Stimulated activated CD8-positive, alpha-beta memory T cell treated with anti-CD3 and anti-CD28 coated beads, Interleukin-4, amount 100 ng/mL, for 48 hours (primary cell): ENCODE data around the gene TTC34.
"Not testable (repeated sequence)": the region's sequence is repeated elsewhere in the genome, so short reads cannot be mapped to it uniquely, and the experiment has no call there.

ENCODE experiments used
- DNase-seq: peaks from one replicate; pipeline ENCODE4 v3.0.0-alpha.2; 2020

The TTC34 gene

DNA sequence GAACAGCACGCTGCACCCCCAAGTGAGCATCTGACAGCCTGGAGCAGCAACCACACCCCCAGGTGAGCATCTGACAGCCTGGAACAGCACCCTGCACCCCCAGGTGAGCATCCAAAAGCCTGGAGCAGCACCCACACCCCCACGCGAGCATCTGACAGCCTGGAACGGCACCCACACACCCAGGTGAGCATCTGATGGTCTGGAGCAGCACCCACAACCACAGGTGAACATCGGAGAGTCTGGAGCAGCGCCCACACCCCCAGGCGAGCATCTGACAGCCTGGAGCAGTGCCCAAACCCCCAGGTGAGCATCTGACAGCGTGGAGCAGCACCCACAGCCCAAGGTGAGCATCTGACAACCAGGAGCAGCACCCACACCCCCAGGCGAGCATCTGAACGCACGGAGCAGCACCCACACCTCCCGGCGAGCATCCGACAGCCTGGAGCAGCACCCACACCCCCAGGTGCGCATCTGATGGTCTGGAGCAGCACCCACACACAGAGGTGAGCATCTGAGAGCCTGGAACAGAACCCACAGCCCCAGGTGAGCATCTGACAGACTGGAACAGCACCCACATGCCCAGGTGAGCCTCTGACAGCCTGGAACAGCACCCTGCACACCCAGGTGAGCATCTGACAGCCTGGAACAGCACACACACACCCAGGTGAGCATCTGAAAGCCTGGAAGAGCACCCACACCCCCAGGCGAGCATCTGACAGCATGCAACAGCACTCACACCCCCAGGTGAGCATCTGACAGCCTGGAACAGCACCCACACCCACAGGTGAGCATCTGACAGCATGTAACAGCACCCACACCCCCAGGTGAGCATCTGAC lies 145.7 kb downstream of the TTC34 start:
- peak; percentile 27 for DNase-seq

DNA sequence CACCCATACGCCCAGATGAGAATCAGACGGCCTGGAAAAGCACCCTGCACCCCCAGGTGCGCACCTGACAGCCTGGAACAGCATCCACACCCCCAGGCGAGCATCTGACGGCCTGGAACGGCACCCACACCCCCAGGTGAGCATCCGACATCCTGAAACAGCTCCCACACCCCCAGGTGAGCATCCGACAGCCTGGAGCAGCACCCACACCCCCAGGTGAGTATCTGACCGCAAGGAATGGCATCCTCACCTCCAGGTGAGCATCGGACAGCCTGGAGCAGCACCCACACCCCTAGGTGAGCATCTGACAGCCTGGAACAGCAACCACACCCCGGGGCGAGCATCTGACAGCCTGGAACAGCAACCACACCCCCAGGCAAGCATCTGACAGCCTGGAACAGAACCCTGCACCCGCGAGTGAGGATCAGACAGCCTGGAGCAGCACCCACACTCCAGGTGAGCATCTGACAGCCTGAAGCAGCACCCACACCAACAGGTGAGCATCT lies 147.0 kb downstream of the TTC34 start:
- not testable (repeated sequence) for DNase-seq

DNA sequence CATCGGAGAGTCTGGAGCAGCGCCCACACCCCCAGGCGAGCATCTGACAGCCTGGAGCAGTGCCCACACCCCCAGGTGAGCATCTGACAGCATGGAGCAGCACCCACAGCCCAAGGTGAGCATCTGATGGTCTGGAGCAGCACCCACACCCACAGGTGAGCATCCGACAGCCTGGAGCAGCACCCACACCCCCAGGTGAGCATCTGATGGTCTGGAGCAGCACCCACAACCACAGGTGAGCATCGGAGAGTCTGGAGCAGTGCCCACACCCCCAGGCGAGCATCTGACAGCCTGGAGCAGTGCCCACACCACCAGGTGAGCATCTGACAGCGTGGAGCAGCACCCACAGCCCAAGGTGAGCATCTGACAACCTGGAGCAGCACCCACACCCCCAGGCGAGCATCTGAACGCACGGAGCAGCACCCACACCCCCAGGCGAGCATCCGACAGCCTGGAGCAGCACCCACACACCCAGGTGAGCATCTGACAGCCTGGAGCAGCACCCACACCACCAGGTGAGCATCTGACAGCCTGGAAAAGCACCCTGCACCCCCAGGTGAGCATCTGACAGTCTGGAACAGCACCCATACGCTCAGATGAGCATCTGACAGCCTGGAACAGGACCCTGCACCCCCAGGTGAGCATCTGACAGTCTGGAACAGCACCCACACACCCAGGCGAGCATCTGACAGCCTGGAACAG lies 147.6 kb downstream of the TTC34 start:
- DNase-seq: peak; percentile 51

DNA sequence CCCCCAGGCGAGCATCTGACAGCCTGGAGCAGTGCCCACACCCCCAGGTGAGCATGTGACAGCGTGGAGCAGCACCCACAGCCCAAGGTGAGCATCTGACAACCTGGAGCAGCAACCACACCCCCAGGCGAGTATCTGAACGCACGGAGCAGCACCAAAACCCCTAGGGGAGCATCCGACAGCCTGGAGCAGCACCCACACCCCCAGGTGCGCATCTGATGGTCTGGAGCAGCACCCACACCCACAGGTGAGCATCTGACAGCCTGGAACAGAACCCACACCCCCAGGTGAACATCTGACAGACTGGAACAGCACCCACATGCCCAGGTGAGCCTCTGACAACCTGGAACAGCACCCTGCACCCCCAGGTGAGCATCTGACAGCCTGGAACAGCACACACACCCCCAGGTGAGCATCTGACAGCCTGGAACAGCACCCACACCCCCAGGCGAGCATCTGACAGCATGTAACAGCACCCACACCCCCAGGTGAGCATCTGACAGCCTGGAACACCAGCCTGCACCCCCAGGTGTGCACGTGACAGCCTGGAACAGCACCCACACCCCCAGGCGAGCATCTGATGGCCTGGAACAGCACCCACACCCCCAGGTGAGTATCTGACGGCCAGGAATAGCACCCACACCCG lies 148.4 kb downstream of the TTC34 start:
- not testable (repeated sequence) for DNase-seq

DNA sequence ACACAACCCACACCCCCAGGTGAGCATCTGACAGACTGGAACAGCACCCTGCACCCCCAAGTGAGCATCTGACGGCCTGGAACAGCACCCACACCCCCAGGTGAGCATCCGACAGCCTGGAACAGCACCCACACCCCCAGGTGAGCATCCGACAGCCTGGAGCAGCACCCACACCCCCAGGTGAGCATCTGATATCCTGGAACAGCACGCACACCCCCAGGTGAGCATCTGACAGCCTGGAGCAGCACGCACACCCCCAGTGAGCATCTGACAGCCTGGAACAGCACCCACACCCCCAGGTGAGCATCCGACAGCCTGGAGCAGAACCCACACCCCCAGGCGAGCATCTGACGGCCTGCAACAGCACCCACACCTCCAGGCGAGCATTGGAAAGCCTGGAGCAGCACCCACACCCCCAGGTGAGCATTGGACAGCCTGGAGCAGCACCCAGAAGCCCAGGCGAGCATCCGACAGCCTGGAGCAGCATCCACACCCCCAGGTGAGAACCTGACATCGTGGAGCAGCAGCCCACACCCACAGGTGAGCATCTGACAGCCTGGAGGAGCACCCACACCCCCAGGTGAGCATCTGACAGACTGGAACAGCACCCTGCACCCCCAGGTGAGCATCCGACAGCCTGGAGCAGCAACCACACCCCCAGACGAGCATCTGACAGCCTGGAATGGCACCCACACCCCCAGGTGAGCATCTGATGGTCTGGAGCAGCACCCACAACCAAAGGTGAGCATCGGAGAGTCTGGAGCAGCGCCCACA lies 149.2 kb downstream of the TTC34 start:
- not testable (repeated sequence) for DNase-seq

DNA sequence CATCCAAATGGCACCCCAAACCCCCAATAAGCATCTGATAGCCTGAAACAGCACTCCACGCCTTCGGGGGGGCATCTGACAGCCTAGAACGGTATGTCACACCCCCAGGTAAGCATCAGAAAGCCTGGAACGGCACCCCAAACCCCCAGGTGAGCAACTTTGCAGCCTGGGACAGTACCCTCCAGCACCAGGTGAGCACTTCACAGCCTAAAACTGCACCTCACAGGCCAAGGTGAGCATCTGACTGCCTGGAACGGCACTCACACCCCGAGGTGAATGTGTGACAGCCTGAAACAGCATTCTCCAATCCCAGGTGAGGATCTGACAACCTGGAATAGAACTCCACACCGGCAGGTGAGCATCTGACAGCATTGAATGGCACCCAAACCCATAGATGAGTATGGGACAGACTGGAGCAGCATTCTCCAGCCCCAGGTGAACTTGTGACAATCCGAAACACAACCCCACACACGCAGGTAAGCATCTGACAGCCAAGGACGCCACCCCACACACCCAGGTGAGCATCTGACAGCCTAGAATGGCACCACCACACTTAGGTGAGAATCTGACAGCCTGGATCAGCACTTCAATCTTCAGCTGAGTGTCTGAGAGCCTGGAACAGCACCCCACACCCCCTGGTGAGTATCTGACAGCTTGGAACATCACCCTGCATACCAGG lies 150.4 kb downstream of the TTC34 start:
- no peak for DNase-seq

DNA sequence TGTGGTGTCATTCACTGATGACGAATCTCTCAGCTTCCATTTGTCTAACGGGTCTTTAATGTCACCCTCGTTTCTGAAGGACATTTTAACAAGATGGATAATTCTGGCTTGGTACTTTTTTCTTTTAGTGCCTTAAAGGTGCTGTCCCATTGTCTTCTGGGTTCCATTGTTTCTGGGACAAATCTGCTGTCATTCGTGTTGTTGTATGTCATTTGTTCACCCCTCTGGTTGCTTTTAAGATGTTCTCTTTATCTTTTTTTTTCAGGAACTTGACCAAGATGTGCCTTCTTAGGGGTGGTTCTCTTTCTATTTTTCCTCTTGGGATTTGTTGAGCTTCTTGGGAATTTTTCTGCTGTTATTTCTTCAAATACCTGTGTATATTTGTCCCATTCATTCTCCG lies 154.7 kb downstream of the TTC34 start:
- DNase-seq: no peak

DNA sequence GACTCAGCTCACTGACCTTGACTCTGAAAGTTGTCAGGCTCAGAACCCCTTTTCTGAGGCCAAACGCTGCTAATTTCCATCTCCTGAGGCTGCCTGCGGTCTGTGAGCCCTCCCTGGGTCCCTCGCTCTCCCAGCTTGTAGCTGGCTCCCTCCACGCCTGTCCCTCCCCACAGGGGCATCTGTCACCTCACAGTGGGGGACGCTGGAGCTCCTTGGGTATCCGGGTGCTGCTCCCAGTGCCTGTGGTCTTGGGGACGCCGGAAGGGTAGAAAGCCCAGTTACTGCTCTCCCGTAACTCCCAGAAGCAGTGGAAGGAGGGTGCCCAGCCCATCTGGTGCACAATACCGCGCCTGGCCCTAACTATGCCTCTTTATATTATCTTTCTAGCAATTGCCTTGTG lies 155.7 kb downstream of the TTC34 start:
- DNase-seq: no peak

DNA sequence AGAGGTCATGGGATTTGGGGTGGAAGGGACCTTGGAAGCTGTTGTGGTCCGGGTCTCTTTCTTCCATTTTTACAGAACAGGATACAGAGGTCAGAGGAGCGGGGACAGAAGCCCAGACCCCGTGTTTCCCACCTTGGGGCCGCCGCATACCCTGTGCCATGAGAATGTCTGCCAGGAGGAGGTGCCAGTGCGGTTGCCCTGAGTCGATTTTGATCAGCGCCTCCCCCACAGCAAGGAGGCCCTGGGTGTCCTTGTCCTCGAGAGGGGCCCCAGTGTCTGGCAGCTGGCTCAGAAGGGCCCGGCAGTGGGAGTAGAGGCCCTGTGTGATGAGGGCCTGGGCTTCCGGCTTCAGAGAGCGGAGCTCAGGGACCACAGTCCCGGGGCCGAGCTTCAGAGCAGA lies 156.3 kb downstream of the TTC34 start:
- no peak for DNase-seq

DNA sequence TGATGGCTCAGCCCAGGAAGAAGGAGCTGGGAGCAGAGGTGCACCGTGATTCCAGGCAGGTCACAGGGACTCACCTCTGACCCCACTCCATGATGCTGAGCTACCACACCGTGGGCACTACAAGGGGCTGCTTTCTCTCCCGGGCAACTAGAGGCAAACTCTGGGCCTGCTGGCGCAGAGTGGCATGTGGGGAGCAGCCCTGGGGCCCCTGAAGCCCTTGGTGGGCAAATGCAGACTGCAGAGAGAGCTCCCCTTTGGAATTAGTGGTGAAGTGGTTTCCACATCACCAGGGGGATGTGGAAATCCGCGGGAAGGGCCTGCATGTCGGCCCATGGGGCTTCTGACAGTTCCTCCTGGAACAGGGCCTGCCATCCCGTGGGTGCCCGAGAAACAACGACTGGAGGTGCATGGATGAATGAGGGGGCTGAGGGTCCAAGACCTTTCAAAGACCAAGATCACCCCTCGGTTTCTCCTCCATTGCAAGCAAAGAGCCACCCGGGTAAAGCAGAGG lies 156.8 kb downstream of the TTC34 start:
- DNase-seq: no peak

DNA sequence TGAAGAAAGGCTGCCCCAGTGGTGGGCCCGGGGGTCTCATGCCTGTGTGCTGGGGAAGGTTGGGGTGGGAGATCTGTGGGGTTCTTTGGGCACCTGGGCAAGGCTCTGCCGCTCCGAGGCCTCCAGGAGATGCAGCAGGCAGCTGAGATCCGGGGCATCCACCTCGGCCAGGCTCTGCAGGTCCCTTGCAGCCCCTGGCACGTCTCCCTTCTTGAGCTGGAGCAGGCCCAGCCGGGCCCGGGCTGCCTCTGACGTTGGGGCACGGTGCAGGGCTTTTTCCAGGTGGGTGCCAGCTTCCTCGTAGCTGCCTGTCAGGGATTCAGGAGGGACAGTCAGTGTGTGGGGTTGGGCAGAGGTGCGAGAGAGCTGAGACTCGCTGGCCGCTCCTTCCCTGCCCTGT lies 157.3 kb downstream of the TTC34 start:
- DNase-seq: no peak

DNA sequence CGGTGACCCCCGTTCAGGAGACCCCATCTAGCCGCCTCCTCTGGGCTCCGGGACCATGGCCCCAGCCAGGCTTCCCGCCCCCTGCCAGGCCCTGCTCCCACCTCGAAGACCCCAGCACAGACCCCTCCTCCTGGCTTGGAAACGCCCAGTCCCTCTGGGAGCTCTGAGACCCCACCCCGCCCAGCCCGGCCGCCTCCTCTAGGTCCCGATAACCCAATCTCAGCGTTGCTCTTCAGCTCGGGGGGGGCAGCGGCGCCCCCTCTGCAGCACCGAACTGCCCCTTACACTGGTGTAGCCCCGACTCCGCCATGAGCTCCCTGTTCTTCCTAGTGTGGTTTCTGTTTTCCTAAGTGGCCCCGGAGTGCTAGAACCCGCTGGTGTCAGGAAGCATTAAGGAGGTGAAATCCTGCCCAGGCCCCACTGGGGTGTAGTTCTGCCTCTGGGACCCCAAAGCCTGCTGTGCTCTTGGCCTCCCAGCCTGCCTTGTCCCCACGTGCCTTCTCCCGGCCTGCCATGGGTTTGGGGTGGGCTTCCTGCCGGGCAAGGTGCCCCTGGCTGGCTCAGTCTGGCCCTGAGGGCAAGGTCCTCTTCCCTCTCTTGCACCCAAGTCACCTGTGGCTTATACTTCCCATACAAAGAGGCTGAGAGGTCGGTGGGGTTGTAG lies 157.9 kb downstream of the TTC34 start:
- DNase-seq: no peak

DNA sequence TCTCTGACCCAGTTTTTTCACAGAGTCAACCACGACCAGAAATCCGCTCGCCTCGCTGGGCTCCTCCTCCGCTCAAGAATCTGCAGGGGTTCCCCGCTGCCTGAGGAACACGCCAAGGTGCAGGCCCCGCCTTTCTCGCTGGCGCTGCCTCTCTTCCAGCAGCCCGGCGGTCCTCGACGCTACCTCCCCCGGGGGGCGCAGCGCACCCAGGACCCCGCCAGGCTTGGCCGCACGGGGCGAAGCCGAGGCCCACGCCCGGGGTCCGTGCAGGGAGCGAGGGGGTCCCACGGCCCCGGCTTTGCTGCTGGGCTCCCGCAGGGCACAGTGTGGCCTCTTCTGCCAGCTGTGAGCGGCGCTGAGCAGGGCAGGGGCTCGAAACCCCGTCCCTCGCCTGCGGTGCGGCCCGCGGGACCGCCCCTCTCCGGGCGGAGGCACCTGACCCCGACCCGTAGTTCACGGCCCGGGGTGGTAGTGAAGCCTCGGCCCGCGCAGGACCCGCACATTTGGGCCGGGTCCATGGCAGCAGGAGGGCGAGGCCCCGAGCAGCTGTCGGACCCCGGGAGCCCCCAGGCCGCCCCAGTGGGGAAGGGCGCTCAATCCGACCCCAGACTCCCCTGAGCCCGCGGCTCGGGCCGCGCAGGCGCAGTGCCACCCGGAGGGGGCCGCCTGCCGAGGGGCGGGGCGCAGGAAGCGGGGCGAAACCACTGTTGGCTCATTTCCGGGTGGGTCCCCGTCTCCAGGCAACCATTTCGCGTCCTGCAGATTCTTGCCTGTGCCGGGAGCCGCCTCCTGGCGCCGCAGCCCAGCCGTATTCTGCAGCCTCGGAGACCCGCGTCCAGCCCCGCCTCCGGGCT lies 158.7 kb downstream of the TTC34 start:
- DNase-seq: peak; percentile 95

DNA sequence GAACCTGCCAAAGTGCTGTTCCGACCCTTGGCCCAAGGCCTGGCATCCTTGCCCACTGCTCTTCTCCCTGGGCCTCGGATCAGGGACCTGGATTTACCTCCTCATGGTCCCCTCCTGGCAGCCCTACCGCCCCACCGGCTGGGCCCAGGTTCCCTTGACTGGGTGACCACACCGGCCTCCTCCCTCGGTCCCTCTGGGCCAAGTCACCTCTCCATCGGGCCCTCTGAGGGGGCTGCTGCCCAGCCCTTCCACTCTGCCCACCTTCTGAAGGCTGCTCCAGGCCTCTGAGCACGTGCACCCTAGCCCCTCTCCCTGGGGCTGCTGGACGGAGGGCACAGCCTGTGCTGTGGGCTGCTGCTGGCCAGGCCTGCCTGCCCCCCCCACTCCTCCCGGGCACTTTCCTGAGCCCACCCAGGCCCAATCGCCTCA lies 159.3 kb downstream of the TTC34 start:
- DNase-seq: no peak

DNA sequence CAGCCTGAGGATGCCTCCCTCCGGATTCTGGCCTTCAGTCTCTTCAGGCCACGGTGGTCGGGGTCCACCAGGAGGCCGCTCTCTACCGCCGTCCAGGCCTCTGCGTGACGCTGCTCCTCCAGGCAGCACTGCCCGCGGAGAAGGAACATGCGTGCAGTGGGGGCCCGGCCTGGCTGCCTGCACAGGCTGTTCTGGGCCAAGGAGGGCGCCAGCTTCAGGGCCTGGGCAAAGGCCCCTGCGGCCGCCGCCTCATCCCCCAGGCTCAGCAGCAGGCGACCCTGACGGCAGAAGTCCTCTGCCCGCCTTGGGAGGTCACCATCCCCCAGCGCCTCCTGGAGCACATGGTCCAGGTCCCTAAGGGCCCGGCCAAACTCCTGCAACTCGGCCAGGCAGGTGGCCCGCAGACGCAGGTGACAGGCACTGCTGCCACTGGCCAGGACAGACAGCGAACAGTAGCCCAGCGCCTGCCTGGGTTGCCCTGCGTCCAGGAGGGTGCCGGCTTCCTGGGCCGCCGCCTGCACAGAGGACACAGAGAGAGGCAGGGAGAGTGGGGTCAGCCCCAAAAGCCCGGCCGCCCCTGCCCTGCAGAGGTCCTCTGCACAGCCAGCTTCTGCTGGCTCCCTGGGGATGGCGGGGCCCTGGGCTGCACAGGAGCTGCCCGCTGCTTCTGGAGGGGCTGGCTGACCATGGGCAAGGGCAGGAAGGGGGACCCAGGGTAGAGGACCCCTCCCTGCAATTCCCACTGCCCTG lies 159.9 kb downstream of the TTC34 start:
- no peak for DNase-seq

DNA sequence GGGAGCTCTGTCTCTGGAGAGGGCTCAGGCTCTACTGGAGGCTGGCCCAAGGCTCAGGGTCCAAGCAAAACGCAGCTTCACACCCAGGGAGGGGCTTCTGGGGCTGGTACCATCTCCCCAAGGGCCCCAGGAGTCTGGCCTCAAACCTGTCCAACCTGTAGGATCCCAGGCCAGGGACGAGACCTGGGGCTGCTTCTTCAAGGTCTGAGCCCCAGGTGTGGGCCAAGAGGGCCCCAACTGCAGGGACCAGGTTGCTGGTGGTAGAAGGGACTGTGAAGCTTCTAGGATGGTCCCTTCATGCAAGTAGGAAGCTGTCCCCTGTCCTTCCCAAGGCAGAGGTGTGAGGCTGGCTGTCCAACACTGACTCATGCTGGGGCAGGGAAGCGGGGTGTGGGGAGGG lies 160.9 kb downstream of the TTC34 start:
- no peak for DNase-seq

DNA sequence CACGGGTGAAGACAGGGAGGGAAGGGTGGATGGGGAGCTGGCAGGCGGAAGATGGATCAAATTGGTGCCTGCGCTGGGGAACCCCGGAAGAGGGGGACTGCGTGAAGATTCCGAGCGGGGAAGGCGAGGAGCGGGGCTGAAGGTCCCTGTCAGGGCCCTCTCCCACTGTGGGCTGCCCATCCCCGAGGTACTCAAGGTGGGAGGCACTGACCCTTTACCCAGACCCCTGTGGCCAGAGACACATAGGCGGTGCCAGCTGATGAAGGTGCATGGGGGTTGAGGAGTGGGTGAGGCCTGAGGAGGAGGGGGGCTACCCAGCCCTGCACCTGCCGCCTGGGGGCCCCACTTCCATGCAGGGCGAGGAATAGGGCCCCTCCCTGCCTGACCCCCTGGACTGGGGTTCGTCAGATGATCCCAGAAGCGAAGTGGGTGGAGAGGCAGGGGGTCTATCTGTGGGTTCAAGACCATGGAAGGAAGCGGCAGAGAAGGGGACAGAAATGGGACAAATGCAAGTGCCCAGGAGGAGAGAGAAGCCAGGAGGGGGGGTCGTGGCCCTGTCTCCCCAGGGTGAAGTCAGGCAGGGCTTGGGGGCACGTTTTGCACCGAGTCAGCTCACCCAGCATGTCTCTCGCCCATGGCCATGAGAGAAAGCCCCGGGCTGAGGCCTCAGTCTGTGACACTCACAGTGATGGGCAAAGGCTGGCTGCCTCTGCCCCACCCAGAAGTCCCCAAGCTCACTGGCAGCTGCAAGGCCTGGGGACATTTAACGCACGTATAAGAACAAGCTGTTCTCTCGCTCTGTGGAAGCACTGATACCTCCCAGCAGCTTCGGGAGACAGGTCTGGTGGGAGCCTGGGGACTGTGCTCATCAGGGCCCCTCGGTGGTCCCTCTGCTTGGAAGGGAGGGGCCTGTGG lies 161.6 kb downstream of the TTC34 start:
- no peak for DNase-seq

DNA sequence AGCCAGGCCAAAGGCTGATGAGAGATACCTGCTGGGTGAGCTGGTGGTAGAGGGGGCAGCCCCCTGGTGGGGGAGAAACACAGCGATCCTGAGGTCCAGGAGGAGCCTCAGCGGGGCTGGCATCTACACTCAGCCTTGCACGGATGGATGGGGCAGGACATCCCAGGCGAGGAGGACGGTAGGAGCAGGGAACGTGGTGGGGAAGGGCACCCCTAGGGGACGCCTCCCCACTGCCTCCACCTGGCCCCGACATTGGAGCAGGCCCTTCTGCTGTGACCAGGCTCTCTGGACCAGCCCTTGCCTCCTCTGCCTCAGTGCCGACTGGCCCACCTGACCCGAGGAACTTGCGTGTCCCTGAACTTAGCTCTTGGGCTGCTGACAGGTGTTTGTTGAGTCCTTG lies 162.3 kb downstream of the TTC34 start:
- no peak for DNase-seq
